Erythroblast (primary cell): Measurements from ENCODE around the gene EYA2.

Source experiments
- GATA1 ChIP-seq: IDR thresholded peaks from 2 replicates; pipeline ENCODE4 v1.6.1; 2011; ENCODE audit warnings: low read depth, mild to moderate bottlenecking, control low read depth, low read length, moderate library complexity
- POLR2A ChIP-seq: IDR thresholded peaks from 2 replicates; pipeline ENCODE4 v1.6.1; 2011; ENCODE audit warnings: mild to moderate bottlenecking, low read length

DNA sequence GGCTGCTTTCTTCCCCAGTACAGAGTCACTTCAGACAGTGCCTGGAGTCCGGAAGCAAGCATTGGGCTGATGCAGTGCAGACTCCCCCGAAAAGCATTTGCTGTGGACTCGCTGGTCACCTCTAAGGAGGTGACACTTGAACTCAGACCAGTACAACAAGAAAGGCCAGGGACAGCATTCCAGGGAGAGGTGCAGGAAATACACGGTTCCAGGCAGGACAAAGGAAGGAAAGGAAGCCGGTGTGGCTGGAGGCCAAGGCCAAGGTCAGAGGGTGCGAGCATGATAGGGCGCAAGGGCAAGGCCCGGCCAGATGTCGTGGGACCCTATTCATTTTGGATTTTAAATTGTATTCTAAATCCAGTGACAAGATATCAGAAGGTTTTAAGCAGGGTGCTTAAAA lies 300.9 kb downstream of the EYA2 start:
- TF ChIP-seq POLR2A (no peak), GATA1 (no peak)
